Measurements from ENCODE around the gene RPUSD1.

GRCh38 chr16:832652-833336, 44.6 kb upstream of the RPUSD1 start:
- TF ChIP-seq CTCF (conservative IDR thresholded peaks at IDR 0.05; ENCODE audit: low read depth, low read length) (no peak), EZH2 (IDR thresholded peaks at IDR 0.05; ENCODE audit: low read length, unreplicated experiment) (no peak), EZH2phosphoT487 (IDR thresholded peaks at IDR 0.05; ENCODE audit: borderline replicate concordance, low read length) (no peak)

Measured in PC-3 (cell line).